ENCODE data around the gene GAL3ST3.

Gene GAL3ST3

DNA sequence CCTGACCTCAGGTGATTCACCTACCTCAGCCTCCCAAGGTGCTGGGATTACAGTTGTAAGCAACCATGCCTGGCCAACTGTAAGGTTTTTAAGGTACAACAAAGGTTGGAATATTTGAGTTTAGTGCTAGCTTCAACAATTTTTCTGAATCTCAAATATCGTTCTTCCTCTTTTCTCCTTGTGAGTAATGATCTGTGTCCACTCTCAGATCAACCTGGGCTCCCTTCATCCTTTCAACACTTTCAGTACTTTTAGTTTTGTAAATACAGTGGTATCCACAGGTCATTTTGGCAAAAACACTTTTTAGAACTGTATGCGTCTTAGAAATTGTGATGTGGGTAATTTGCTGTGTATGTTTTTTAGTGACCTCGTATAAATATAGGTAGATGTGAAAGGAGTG, 29.0 kb upstream of the GAL3ST3 start:
- Histone ChIP-seq H3F3A (ENCODE audit: insufficient read depth, low read length) (peaks cover 13% of the 10 kb centered on the region), H3K9me3 (replicated peaks; ENCODE audit: insufficient read depth, low read length) (no peaks in the 10 kb centered on the region), H3K4me2 (ENCODE audit: low read depth, low read length) (no peak overlapping the region), H3K79me2 (ENCODE audit: low read length) (peaks cover 59% of the 10 kb centered on the region), H3K4me1 (ENCODE audit: low read length) (peaks cover 19% of the 10 kb centered on the region), H3K4me3 (ENCODE audit: low read length) (no peak overlapping the region), H3K27me3 (replicated peaks; ENCODE audit: insufficient read depth, low read length) (no peaks in the 10 kb centered on the region), H2AFZ (ENCODE audit: low read length) (no peak overlapping the region), H3K27ac (ENCODE audit: low read length) (no peak overlapping the region), H3K36me3 (replicated peaks; ENCODE audit: insufficient read depth, low read length) (no peaks in the 10 kb centered on the region), H3K9me2 (replicated peaks; ENCODE audit: insufficient read depth, low read length) (no peaks in the 10 kb centered on the region), H3K9ac (ENCODE audit: low read length) (no peak overlapping the region), H4K20me1 (ENCODE audit: insufficient read depth, low read length) (no peaks in the 10 kb centered on the region)
- TF ChIP-seq, protein P1, sequence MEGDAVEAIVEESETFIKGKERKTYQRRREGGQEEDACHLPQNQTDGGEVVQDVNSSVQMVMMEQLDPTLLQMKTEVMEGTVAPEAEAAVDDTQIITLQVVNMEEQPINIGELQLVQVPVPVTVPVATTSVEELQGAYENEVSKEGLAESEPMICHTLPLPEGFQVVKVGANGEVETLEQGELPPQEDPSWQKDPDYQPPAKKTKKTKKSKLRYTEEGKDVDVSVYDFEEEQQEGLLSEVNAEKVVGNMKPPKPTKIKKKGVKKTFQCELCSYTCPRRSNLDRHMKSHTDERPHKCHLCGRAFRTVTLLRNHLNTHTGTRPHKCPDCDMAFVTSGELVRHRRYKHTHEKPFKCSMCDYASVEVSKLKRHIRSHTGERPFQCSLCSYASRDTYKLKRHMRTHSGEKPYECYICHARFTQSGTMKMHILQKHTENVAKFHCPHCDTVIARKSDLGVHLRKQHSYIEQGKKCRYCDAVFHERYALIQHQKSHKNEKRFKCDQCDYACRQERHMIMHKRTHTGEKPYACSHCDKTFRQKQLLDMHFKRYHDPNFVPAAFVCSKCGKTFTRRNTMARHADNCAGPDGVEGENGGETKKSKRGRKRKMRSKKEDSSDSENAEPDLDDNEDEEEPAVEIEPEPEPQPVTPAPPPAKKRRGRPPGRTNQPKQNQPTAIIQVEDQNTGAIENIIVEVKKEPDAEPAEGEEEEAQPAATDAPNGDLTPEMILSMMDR (IDR thresholded peaks at IDR 0.05; ENCODE audit: low read length): no peak
- TF ChIP-seq EZH2phosphoT487 (IDR thresholded peaks at IDR 0.05; ENCODE audit: low read length) (no peak), EZH2 (optimal IDR thresholded peaks at IDR 0.05; ENCODE audit: low read depth, low read length) (no peak)
- DNase-seq: no peak

DNA sequence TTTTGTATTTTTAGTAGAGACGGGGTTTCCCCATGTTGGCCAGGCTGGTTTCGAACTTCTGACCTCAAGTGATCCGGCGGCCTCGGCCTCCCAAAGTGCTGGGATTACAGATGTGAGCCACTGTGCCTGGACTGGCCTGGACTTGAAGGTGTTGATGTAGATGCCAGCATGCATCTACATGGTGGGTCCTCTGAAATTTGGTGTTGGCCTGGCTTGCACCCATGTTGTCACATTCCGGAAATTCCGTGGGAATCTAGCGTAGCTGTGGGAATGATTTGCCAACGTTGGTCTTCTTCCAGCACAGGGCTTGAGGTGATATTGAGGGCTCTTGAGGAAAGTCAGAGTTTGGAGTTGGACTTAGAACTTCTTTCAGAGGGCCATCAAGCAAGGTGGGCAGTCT, 27.6 kb upstream of the GAL3ST3 start:
- Histone ChIP-seq H3K4me1 (ENCODE audit: low read length) (peaks cover 12% of the 10 kb centered on the region; the same call in 1 of the 2 replicates), H3K9me2 (replicated peaks; ENCODE audit: insufficient read depth, low read length) (no peaks in the 10 kb centered on the region), H3K27me3 (replicated peaks; ENCODE audit: insufficient read depth, low read length) (no peaks in the 10 kb centered on the region), H3K79me2 (ENCODE audit: low read length) (peaks cover 59% of the 10 kb centered on the region), H2AFZ (ENCODE audit: low read length) (no peak overlapping the region), H3K4me2 (ENCODE audit: low read depth, low read length) (no peak overlapping the region), H4K20me1 (ENCODE audit: insufficient read depth, low read length) (no peaks in the 10 kb centered on the region), H3K4me3 (ENCODE audit: low read length) (no peak overlapping the region), H3F3A (ENCODE audit: insufficient read depth, low read length) (peaks cover 11% of the 10 kb centered on the region), H3K9me3 (replicated peaks; ENCODE audit: insufficient read depth, low read length) (no peaks in the 10 kb centered on the region), H3K9ac (ENCODE audit: low read length) (no peak overlapping the region), H3K36me3 (replicated peaks; ENCODE audit: insufficient read depth, low read length) (no peaks in the 10 kb centered on the region), H3K27ac (ENCODE audit: low read length) (no peak overlapping the region)
- no peak for DNase-seq
- no peak for TF ChIP-seq EZH2phosphoT487 (IDR thresholded peaks at IDR 0.05; ENCODE audit: low read length)
- no peak for TF ChIP-seq EZH2 (optimal IDR thresholded peaks at IDR 0.05; ENCODE audit: low read depth, low read length)
- TF ChIP-seq, protein P1 (IDR thresholded peaks at IDR 0.05; ENCODE audit: low read length): no peak

DNA sequence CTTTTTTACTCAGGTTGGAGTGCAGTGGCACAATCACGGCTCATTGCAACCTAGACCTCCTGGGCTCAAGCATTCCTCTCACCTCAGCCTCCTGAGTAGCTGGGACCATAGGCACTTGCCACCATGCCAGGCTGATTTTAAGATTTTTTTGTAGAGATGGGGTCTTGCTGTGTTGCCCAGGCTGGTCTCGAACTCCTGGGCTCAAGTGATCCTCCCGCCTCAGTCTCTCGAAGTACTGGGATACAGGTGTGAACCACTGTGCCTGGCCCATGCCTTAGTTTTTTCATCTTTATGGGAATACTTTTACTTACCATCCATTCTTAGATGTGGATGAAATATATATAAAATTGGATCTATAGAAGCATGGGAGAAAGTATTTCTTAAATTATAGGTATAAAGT, 26.3 kb upstream of the GAL3ST3 start:
- H3K9ac ChIP-seq (ENCODE audit: low read length): no peak overlapping the region
- no peaks in the 10 kb centered on the region for H3K9me3 ChIP-seq (replicated peaks; ENCODE audit: insufficient read depth, low read length)
- H2AFZ ChIP-seq (ENCODE audit: low read length): no peak overlapping the region
- no peaks in the 10 kb centered on the region for H4K20me1 ChIP-seq (ENCODE audit: insufficient read depth, low read length)
- H3K4me1 ChIP-seq (ENCODE audit: low read length): peaks cover 2% of the 10 kb centered on the region; the same call in 1 of the 2 replicates
- no peak overlapping the region for H3K4me3 ChIP-seq (ENCODE audit: low read length)
- peaks cover 59% of the 10 kb centered on the region for H3K79me2 ChIP-seq (ENCODE audit: low read length)
- H3F3A ChIP-seq (ENCODE audit: insufficient read depth, low read length): peaks cover 9% of the 10 kb centered on the region
- H3K4me2 ChIP-seq (ENCODE audit: low read depth, low read length): no peak overlapping the region
- no peak for TF ChIP-seq EZH2 (optimal IDR thresholded peaks at IDR 0.05; ENCODE audit: low read depth, low read length)
- TF ChIP-seq, protein P1 (IDR thresholded peaks at IDR 0.05; ENCODE audit: low read length): no peak
- no peak for TF ChIP-seq EZH2phosphoT487 (IDR thresholded peaks at IDR 0.05; ENCODE audit: low read length)
- H3K36me3 ChIP-seq (replicated peaks; ENCODE audit: insufficient read depth, low read length): no peaks in the 10 kb centered on the region
- no peaks in the 10 kb centered on the region for H3K27me3 ChIP-seq (replicated peaks; ENCODE audit: insufficient read depth, low read length)
- H3K27ac ChIP-seq (ENCODE audit: low read length): no peak overlapping the region
- DNase-seq: no peak
- no peaks in the 10 kb centered on the region for H3K9me2 ChIP-seq (replicated peaks; ENCODE audit: insufficient read depth, low read length)

All from MM.1S (cell line).